IPS DF 6.9 (cell line): Measurements from ENCODE around the gene MYH7B.
A peak's percentile ranks its signal among the peaks of the same experiment; 100 is the strongest.

Experiments used
- DNase-seq: peaks from one replicate; pipeline ENCODE4 v3.0.0-alpha.2; 2013; ENCODE audit warnings: low read depth, low spot score
- H3K27ac ChIP-seq: one replicate; pipeline ENCODE4 v1.5.1; 2013; ENCODE audit warnings: low read length, control low read depth
- H3K27me3 ChIP-seq: 2 replicates; pipeline ENCODE4 v1.6.1; 2013; ENCODE audit warnings: mild to moderate bottlenecking, low read length; ENCODE audit not compliant: control insufficient read depth, insufficient read depth
- H3K36me3 ChIP-seq: 2 replicates; pipeline ENCODE4 v1.6.1; 2013; ENCODE audit warnings: low read length; ENCODE audit not compliant: control insufficient read depth, insufficient read depth
- H3K4me1 ChIP-seq: 2 replicates; pipeline ENCODE4 v1.6.1; 2013; ENCODE audit warnings: low read length; ENCODE audit not compliant: control insufficient read depth, insufficient read depth
- H3K4me3 ChIP-seq: 2 replicates; pipeline ENCODE4 v1.5.1; 2013; ENCODE audit warnings: mild to moderate bottlenecking, low read length
- H3K9me3 ChIP-seq: 2 replicates; pipeline ENCODE4 v1.6.1; 2013; ENCODE audit warnings: low read length, inconsistent platforms; ENCODE audit not compliant: control insufficient read depth, insufficient read depth
- WGBS: extraction: QIAGEN DNeasy Blood & Tissue Kit; methylation state at CpG from one replicate; pipeline ENCODE4 v1.1.7; 2013; ENCODE audit warnings: mixed read lengths, missing lambda C conversion rate; ENCODE audit not compliant: insufficient read length, insufficient coverage; 5-methylcytosine and 5-hydroxymethylcytosine counted together

The MYH7B gene

GRCh38 chr20:34983995-34984735 lies 28.5 kb downstream of the MYH7B start:
- H3K4me1 ChIP-seq = peaks cover 13% of the 10 kb centered on the region
- no peak overlapping the region for H3K27ac ChIP-seq
- no CpG with 5 or more reads among the region's 14 CpGs for WGBS
- no peaks in the 10 kb centered on the region for H3K9me3 ChIP-seq
- no peaks in the 10 kb centered on the region for H3K27me3 ChIP-seq
- H3K4me3 ChIP-seq = no peak overlapping the region
- peak; percentile 45 for DNase-seq
- H3K36me3 ChIP-seq = no peaks in the 10 kb centered on the region

GRCh38 chr20:34984756-34985261 lies 29.1 kb downstream of the MYH7B start:
- H3K36me3 ChIP-seq = no peaks in the 10 kb centered on the region
- DNase-seq = no peak
- WGBS = no CpG with 5 or more reads among the region's 18 CpGs

GRCh38 chr20:34985461-34986310 lies 30.0 kb downstream of the MYH7B start:
- H3K36me3 ChIP-seq = no peaks in the 10 kb centered on the region
- peaks cover 10% of the 10 kb centered on the region for H3K4me1 ChIP-seq
- H3K4me3 ChIP-seq = no peak overlapping the region
- no peak overlapping the region for H3K27ac ChIP-seq
- H3K27me3 ChIP-seq = no peaks in the 10 kb centered on the region
- no peak for DNase-seq
- no CpG with 5 or more reads among the region's 25 CpGs for WGBS
- H3K9me3 ChIP-seq = no peaks in the 10 kb centered on the region

More at GRCh38 chr20:34984756-34985261, 29.1 kb downstream of the MYH7B start:
- no peaks in the 10 kb centered on the region for H3K27me3 ChIP-seq
- H3K9me3 ChIP-seq = no peaks in the 10 kb centered on the region
- no peak overlapping the region for H3K27ac ChIP-seq
- peaks cover 11% of the 10 kb centered on the region for H3K4me1 ChIP-seq
- H3K4me3 ChIP-seq = no peak overlapping the region

GRCh38 chr20:34986311-34987287 lies 30.9 kb downstream of the MYH7B start:
- WGBS = no CpG with 5 or more reads among the region's 24 CpGs
- Histone ChIP-seq H3K27ac (no peak overlapping the region), H3K9me3 (no peaks in the 10 kb centered on the region), H3K4me3 (no peak overlapping the region), H3K4me1 (peaks cover 8% of the 10 kb centered on the region), H3K36me3 (no peaks in the 10 kb centered on the region), H3K27me3 (no peaks in the 10 kb centered on the region)
- DNase-seq = no peak

GRCh38 chr20:34987288-34988190 lies 31.9 kb downstream of the MYH7B start:
- H3K4me3 ChIP-seq = no peak overlapping the region
- H3K36me3 ChIP-seq = no peaks in the 10 kb centered on the region
- no peak overlapping the region for H3K27ac ChIP-seq
- no CpG with 5 or more reads among the region's 15 CpGs for WGBS
- DNase-seq = no peak
- H3K9me3 ChIP-seq = no peaks in the 10 kb centered on the region
- H3K27me3 ChIP-seq = no peaks in the 10 kb centered on the region
- H3K4me1 ChIP-seq = peaks cover 8% of the 10 kb centered on the region

GRCh38 chr20:34988191-34988540 lies 32.5 kb downstream of the MYH7B start:
- Histone ChIP-seq H3K4me1 (peaks cover 8% of the 10 kb centered on the region), H3K4me3 (no peak overlapping the region), H3K9me3 (no peaks in the 10 kb centered on the region), H3K36me3 (no peaks in the 10 kb centered on the region), H3K27ac (no peak overlapping the region), H3K27me3 (no peaks in the 10 kb centered on the region)
- no peak for DNase-seq
- WGBS = 100% methylated on average over 2 of the region's 12 CpGs

- no CpG with 5 or more reads among the region's 4 CpGs for WGBS
- no peak for DNase-seq
- Histone ChIP-seq H3K4me3 (no peak overlapping the region), H3K9me3 (no peaks in the 10 kb centered on the region), H3K36me3 (no peaks in the 10 kb centered on the region), H3K4me1 (peaks cover 7% of the 10 kb centered on the region), H3K27ac (no peak overlapping the region), H3K27me3 (no peaks in the 10 kb centered on the region)
Measured at GRCh38 chr20:34989118-34989517, 33.5 kb downstream of the MYH7B start.

- WGBS = no CpG with 5 or more reads among the region's 14 CpGs
Measured at GRCh38 chr20:34989670-34990069, 34.0 kb downstream of the MYH7B start.

GRCh38 chr20:34990231-34990630 lies 34.6 kb downstream of the MYH7B start:
- Histone ChIP-seq H3K4me1 (no peaks in the 10 kb centered on the region; the same call in 1 of the 2 replicates), H3K4me3 (no peak overlapping the region), H3K9me3 (no peaks in the 10 kb centered on the region), H3K36me3 (no peaks in the 10 kb centered on the region), H3K27me3 (no peaks in the 10 kb centered on the region), H3K27ac (no peak overlapping the region)
- DNase-seq = no peak
- no CpG with 5 or more reads among the region's 11 CpGs for WGBS

More at GRCh38 chr20:34989670-34990069, 34.0 kb downstream of the MYH7B start:
- Histone ChIP-seq H3K27me3 (no peaks in the 10 kb centered on the region), H3K36me3 (no peaks in the 10 kb centered on the region), H3K9me3 (no peaks in the 10 kb centered on the region), H3K27ac (no peak overlapping the region), H3K4me3 (no peak overlapping the region), H3K4me1 (peaks cover 3% of the 10 kb centered on the region)
- no peak for DNase-seq
